MM.1S (cell line): ENCODE data around the gene FAM90A26.
"Not testable (repeated sequence)": the region's sequence is repeated elsewhere in the genome, so short reads cannot be mapped to it uniquely, and the experiment has no call there.

Experiments used
- DNase-seq: peaks from one replicate; pipeline ENCODE4 v3.0.0-alpha.2; 2015
- H2AFZ ChIP-seq: fragments of 300-600 bp; sonication (generic); 2 replicates; pipeline ENCODE4 v1.6.0; 2016; ENCODE audit warnings: antibody characterized with exemption, low read length
- H3F3A ChIP-seq: fragments of 300-600 bp; sonication (generic); 2 replicates; pipeline ENCODE4 v1.6.1; 2016; ENCODE audit warnings: mild to moderate bottlenecking, antibody characterized with exemption, low read length, moderate library complexity, mixed read lengths; ENCODE audit not compliant: insufficient read depth
- H3K27ac ChIP-seq: fragments of 300-600 bp; sonication (generic); 2 replicates; pipeline ENCODE4 v1.5.1; 2016; ENCODE audit warnings: mild to moderate bottlenecking, low read length
- H3K27me3 ChIP-seq: fragments of 300-600 bp; sonication (generic); replicated peaks from 2 replicates; pipeline ENCODE4 v1.6.0; 2016; ENCODE audit warnings: low read length; ENCODE audit not compliant: insufficient read depth
- H3K36me3 ChIP-seq: fragments of 300-600 bp; sonication (generic); replicated peaks from 2 replicates; pipeline ENCODE4 v1.6.1; 2016; ENCODE audit warnings: mild to moderate bottlenecking, low read length, mixed read lengths; ENCODE audit not compliant: insufficient read depth
- H3K4me1 ChIP-seq: fragments of 300-600 bp; sonication (generic); 2 replicates; pipeline ENCODE4 v1.6.1; 2016; ENCODE audit warnings: low read length, mixed read lengths
- H3K4me2 ChIP-seq: fragments of 300-600 bp; sonication (generic); 2 replicates; pipeline ENCODE4 v1.6.0; 2016; ENCODE audit warnings: low read depth, low read length
- H3K4me3 ChIP-seq: fragments of 300-600 bp; sonication (generic); 2 replicates; pipeline ENCODE4 v1.5.1; 2016; ENCODE audit warnings: low read length, mixed read lengths
- H3K79me2 ChIP-seq: fragments of 300-600 bp; sonication (generic); 2 replicates; pipeline ENCODE4 v1.6.1; 2016; ENCODE audit warnings: mixed run types, low read length, mixed read lengths
- H3K9ac ChIP-seq: fragments of 300-600 bp; sonication (generic); 2 replicates; pipeline ENCODE4 v1.6.1; 2016; ENCODE audit warnings: low read length, mixed read lengths
- H3K9me2 ChIP-seq: fragments of 300-600 bp; sonication (generic); replicated peaks from 2 replicates; pipeline ENCODE4 v1.6.1; 2016; ENCODE audit warnings: mild to moderate bottlenecking, low read length, mixed read lengths; ENCODE audit not compliant: insufficient read depth
- H3K9me3 ChIP-seq: fragments of 300-600 bp; sonication (generic); replicated peaks from 2 replicates; pipeline ENCODE4 v1.6.1; 2016; ENCODE audit warnings: mild to moderate bottlenecking, low read length, mixed read lengths; ENCODE audit not compliant: insufficient read depth
- H4K20me1 ChIP-seq: fragments of 300-600 bp; sonication (generic); 2 replicates; pipeline ENCODE4 v1.6.1; 2016; ENCODE audit warnings: mild to moderate bottlenecking, low read length, moderate library complexity, mixed read lengths; ENCODE audit not compliant: insufficient read depth

The FAM90A26 gene

GRCh38 chr4:9158392-9158791 is 11.8 kb upstream of the FAM90A26 start:
- H3K79me2 ChIP-seq, H3K27me3 ChIP-seq, H3F3A ChIP-seq, H3K9me2 ChIP-seq, H3K4me3 ChIP-seq, H3K4me2 ChIP-seq, DNase-seq, H4K20me1 ChIP-seq, H3K9ac ChIP-seq, H3K27ac ChIP-seq, H3K9me3 ChIP-seq, H3K36me3 ChIP-seq, H2AFZ ChIP-seq, H3K4me1 ChIP-seq: not testable (repeated sequence)

GRCh38 chr4:9160046-9160445 is 10.2 kb upstream of the FAM90A26 start:
- DNase-seq, H3K27me3 ChIP-seq, H4K20me1 ChIP-seq, H3K27ac ChIP-seq, H3K4me3 ChIP-seq, H3K79me2 ChIP-seq, H3K9me2 ChIP-seq, H2AFZ ChIP-seq, H3K4me1 ChIP-seq, H3K4me2 ChIP-seq, H3F3A ChIP-seq, H3K9ac ChIP-seq, H3K9me3 ChIP-seq, H3K36me3 ChIP-seq: not testable (repeated sequence)

- not testable (repeated sequence) for H3K4me1 ChIP-seq, DNase-seq, H3K9me2 ChIP-seq, H3K27me3 ChIP-seq, H3K4me2 ChIP-seq, H3F3A ChIP-seq, H3K36me3 ChIP-seq, H3K79me2 ChIP-seq, H4K20me1 ChIP-seq, H3K27ac ChIP-seq, H3K9me3 ChIP-seq, H2AFZ ChIP-seq, H3K4me3 ChIP-seq, H3K9ac ChIP-seq
Observed at GRCh38 chr4:9165990-9166389, 4.2 kb upstream of the FAM90A26 start.

- not testable (repeated sequence) for H3K36me3 ChIP-seq, H4K20me1 ChIP-seq, H3K27ac ChIP-seq, H3K4me3 ChIP-seq, H3F3A ChIP-seq, H3K27me3 ChIP-seq, H3K9me2 ChIP-seq, H3K4me2 ChIP-seq, H3K9ac ChIP-seq, H3K79me2 ChIP-seq, H3K4me1 ChIP-seq, H3K9me3 ChIP-seq, DNase-seq, H2AFZ ChIP-seq
Observed at GRCh38 chr4:9210357-9210756, 40.1 kb downstream of the FAM90A26 start, which contains the start of gene USP17L10. Gene USP17L10, plus strand, starts transcription at chr4:9210657. Its CDS starts 0 bp downstream, at chr4:9210657.

GRCh38 chr4:9214701-9215100 is 44.5 kb downstream of the FAM90A26 start:
- H3K4me3 ChIP-seq, H3F3A ChIP-seq, DNase-seq, H3K4me2 ChIP-seq, H3K36me3 ChIP-seq, H3K4me1 ChIP-seq, H3K27ac ChIP-seq, H3K9ac ChIP-seq, H4K20me1 ChIP-seq, H3K79me2 ChIP-seq, H3K27me3 ChIP-seq, H3K9me3 ChIP-seq, H3K9me2 ChIP-seq, H2AFZ ChIP-seq: not testable (repeated sequence)

- H3K4me1 ChIP-seq, H3K36me3 ChIP-seq, H3K79me2 ChIP-seq, H3K4me2 ChIP-seq, H3K4me3 ChIP-seq, H3K9ac ChIP-seq, H3K27me3 ChIP-seq, H3K9me2 ChIP-seq, H4K20me1 ChIP-seq, H2AFZ ChIP-seq, DNase-seq, H3K27ac ChIP-seq, H3F3A ChIP-seq, H3K9me3 ChIP-seq: not testable (repeated sequence)
Observed at GRCh38 chr4:9215105-9215504, 44.9 kb downstream of the FAM90A26 start, which contains the start of gene USP17L11. Gene USP17L11, plus strand, starts transcription at chr4:9215405. Its CDS starts 0 bp downstream, at chr4:9215405.

GRCh38 chr4:9219852-9220251 is 49.6 kb downstream of the FAM90A26 start, which contains the start of gene USP17L12:
Gene USP17L12, plus strand, starts transcription at chr4:9220152. Its CDS starts 0 bp downstream, at chr4:9220152.
- H3K27ac ChIP-seq, H3K27me3 ChIP-seq, H3K4me2 ChIP-seq, H3K36me3 ChIP-seq, H3K9ac ChIP-seq, H3K79me2 ChIP-seq, H3F3A ChIP-seq, H3K9me3 ChIP-seq, H2AFZ ChIP-seq, H3K4me1 ChIP-seq, H3K4me3 ChIP-seq, H3K9me2 ChIP-seq, DNase-seq, H4K20me1 ChIP-seq: not testable (repeated sequence)

- H3F3A ChIP-seq, H3K9me2 ChIP-seq, H3K4me3 ChIP-seq, H3K9me3 ChIP-seq, H3K79me2 ChIP-seq, H3K4me1 ChIP-seq, H3K27ac ChIP-seq, H2AFZ ChIP-seq, H3K4me2 ChIP-seq, H3K27me3 ChIP-seq, H3K9ac ChIP-seq, DNase-seq, H3K36me3 ChIP-seq, H4K20me1 ChIP-seq: not testable (repeated sequence)
Observed at GRCh38 chr4:9224596-9224995, 54.4 kb downstream of the FAM90A26 start, which contains the start of gene USP17L13. Gene USP17L13, plus strand, starts transcription at chr4:9224896. Its CDS starts 0 bp downstream, at chr4:9224896.
